Measurements from ENCODE around the gene ETFB.
A peak's percentile ranks its signal among the peaks of the same experiment; 100 is the strongest.

Gene ETFB

DNA sequence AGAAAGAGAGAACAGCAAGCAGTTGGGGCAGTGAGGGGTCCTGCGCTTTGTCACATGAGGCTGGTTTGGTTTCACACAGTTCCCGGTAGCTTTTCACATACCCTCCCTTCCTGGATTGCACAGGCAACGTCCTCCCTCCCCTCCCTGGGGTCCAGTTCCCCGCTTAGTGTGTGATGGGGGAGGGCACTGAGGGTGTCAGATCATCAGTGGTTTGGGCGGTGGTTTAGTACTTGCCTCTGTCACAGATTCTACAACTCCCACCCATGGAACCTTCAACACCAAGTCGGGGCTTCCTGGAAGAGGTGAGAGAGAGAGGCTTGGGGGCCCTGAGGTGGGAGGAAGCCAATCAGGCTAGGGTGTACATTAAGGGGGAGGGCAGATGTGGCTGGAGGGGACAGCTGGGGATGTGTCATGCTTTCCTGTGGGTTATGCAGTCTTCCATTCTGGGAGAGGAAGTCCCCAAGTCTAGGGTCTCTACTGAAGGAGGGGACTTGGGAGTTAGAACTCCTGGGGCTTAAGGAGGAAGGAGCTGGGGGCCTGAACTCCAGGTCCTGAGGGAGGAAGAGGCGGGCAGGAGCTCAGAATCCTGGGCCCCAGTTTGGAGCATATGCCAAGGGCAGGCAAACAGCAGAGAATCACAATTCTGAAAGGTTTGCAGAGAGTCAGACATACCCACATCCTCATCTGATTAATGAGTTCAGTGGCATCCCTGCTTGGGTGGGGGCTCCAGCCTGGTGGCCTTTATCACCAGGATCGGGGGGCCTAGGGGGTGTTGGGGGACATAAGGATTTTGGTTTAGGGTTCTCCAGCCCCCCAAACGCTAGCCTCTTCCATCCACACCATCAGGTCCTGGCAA is 6.7 kb upstream of the ETFB start, which contains the start of gene NKG7:
NKG7 (minus strand) TSS at position 6 of the 856 bp plus-strand sequence. CDS start 119 bp downstream, outside the sequence.
- DNase-seq (ENCODE audit: low read depth): peak; percentile 76

DNA sequence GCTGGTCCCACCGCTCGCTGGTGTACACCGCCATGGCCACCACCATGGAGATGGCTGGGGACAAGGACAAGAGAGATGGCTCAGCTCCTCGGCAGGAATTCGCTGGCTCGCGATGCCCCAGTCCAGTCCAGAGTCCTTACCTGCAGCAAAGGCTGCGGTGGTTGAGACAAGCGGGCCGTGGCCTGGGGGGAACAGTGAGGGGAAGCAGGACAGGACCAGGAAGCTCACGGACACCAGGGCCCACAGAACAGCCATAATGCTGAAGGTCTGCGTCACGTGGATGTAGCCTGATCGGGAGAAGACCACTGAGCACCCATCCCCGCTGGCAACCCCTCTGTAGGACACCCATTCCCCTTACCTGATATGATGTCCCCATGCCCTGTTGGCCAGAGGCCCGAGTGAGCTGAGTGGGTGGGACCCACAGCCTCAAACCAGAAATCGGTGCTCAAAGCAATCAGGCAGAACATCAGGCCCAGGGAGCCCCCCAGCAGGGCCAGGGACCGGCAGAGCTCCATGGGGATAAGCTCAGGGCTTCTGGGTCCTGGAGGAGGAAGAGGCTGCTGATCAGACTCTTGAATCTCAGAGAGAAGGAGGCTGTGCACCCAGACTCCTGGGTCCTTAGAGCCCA is 5.9 kb upstream of the ETFB start:
- DNase-seq (ENCODE audit: low read depth): no peak

DNA sequence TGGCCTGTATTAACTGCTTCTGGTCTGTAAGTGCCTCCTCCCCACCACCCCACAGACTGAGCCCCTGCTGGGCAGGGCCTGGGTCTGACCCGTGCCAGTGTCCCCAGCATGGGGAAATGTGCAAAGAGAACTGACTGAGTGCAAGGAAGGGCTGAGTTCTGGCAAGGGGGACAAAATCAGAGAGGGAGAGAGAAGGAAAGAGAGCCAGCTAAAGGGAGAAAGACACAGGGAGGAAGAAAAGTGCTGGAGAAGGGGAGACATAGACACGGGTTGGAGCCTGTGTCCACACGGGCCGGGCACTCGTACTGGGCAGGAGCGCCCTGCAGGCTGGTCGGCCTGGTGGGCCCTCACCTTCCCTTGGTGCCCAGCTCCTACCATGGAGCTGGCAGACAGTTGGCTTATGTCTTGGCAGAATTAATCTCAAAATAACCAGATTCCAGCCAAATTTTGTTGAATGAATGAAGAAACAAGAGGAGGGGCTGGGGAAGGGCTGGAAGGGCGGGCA is 5.0 kb upstream of the ETFB start:
- no peak for DNase-seq (ENCODE audit: low read depth)

DNA sequence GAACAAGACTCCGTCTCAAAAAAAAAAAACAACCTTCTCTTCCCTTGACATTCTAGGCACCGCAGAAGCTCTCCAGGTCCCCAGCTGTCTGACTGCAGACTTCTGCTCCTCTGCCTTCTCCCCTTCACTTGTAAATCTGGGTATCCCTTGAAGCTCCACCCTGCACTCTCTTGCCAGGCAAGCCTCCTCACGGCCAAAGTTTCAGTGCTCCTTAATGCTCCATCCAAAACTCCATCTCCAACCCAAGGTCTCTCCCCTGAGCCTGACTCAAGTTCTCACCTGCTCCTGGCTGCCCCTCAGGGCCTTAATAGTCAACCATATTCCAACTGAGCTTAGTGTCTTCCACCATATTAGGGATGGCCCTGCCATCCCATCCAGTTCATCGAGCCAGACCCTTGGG is 4.0 kb upstream of the ETFB start:
- DNase-seq (ENCODE audit: low read depth): no peak

DNA sequence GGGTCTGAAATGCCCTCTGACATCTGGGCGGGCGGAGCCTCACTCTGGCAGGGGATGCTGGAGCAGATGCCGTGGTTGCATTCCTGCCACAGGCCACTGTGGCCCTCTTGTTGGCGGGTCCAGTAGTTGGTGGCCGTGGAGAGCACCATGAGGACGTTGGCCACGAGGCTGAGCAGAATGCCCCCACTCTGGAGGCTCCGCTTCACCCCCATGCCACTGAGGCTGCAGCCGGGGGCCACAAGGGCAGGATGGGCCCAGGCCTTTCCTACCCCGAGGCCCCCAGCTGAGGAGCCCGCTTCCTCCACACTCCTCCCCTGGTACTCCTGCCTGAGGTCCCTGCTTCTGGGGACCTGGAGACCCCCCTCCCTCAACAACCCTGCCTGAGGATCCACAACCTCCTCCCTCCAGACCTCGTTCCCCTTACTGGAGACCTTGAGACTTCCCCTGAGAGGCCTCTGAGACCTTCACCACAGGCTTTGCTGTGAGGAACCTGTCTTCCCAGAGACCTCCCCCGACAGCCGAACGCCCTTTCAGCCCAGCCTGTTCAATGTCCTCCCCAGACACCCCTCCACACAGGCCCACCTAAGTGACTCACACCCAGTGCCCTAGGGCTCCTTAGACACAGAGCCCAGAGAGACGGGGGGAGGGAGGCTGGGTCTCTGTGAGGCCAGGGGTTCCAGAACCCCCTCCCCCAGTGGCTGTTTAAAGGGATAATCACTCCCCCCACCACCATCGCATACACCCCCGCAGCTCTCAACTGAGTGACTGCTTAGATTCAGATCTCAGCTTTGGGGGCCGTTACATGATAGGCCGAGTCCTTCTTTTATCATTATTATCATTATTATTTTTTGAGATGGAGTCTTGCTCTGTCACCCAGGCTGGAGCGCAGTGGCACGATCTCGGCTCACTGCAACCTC is 2.4 kb upstream of the ETFB start, which contains the start of gene CLDND2:
CLDND2 (minus strand) TSS at position 638 of the 917 bp plus-strand sequence; CDS start at position 212, 426 bp downstream.
- no peak for DNase-seq (ENCODE audit: low read depth)

DNA sequence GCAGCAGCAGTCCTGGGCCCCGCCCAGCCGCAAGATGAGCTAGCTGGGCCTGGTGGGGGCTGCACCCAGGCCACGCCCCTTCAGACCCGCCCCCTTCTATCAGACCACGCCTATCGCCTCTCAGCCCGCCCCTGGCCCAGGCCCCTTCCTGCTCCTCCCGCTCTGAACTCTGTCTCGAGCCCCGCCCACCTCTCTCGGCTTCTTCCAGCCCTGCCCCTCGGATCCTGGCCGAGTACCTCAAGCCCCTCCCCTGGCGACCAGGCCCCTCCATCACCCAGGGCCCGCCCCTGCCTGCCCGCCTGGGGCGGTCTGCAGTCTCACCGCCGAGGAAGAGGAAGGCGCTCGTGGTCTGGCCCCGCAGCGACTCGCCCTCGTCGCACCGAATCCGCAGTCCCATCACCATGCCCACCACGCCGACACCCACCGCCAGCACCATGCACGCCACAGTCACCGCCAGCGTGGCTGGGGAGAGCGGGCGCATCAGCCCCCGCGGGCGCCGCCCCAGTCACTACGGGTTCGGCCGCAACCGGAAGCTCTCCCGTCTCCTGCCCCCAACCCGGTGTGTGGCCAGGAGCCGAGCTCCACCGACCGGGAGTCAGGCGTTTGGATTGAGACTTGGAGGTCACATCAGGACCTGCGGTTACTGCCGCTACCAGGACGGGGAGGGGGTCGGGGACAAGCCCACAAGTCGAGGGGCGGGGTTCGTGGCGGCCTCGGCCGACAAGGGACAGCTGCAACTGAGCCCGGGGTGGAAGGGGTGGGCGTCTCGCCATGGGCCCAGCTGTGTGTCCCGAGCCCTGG is 1.6 kb upstream of the ETFB start:
- DNase-seq (ENCODE audit: low read depth): peak; percentile 95

DNA sequence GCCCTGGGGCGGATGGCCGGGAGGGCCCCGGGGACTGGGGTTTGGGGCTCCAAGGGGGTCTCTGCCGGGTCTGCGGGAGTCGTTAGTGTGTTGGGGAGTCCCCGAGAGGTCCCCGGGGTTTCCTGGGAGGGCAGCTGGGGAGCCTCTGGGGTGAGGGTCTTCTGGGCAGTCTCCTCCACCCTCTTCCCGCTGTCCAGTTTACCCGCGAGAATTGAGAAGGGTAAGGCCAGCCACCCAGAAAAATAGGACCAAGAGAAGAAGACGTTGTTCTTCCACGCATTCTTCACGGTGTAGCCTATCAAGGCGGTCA is 1.0 kb upstream of the ETFB start:
- no peak for DNase-seq (ENCODE audit: low read depth)

DNA sequence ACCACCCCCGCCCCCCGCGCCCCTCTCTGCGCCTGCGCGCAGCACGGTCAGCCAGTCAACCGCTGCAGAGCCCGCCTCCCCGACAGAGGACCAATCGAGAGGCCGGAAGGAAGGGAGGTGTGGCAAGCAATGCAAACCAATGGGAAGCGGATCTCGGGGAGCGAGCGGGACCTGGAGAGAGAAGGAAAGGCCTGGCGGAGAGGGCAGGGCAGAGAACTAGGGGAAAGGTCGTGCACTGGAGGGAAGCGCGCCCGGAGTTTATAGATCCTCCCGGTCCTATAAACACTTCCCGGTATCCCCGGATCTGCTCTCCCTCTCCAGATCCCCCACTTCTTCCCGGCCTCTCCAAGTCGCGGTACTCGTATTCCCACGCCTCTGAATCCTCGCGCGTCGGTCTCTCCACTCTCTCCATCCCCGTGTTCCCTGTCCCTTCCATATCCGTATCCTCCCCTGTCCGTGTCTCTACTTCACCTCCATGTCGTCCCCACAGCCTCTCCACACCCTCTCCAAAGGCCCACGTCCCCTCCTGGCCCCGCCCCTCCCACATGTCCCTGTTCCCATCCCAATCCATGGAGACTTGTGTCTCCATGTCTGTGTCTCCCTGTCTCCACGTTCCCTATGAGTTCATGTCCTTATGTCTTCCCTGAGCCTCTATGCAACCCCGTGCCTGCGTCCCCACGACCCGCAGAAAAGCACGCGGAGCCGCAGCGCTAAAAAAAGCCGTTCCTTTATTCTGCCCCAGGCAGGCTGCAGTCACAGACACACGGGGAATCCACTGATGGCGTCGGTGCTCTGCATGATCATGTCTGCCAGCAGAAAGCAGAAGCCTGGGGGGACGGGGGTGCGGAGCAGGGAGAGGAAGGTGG is 434 bp upstream of the ETFB start:
- DNase-seq (ENCODE audit: low read depth): peak; percentile 88

DNA sequence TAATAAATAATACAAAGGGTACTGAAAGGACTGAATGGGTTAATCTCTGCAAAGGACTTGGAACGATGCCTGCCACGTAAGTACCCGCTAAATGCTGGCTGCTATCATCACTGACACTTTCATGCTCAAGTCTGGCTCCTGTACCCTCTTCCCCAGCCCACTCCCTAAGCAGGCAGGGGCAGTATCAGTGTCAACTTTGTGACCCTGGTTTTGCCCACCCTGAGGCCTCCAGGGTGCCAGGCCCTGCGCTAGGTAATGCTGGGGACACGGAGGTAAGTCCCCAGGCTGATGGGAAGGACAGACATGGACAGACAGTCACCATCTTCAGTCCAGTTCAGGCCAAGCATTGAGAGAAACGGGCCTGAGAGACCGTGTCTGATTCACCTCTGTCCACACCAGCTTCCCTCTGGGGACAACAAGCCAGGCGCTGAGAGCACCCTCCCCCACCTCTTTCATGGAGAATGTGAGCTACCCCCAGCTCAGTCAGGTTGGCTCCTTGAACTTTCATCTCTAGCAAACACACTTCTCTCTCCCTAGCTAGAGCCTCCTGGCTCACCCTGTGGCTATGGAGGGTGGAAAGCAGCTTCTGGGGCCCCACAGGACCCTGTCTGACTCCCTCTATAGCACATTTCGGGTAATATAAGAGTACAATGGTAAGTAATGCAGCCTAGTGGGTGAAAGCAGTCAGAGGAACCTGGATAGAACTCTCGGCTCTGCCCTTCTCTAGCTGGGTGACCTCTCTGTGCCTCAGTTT is 800 bp downstream of the ETFB start:
- DNase-seq (ENCODE audit: low read depth): no peak

DNA sequence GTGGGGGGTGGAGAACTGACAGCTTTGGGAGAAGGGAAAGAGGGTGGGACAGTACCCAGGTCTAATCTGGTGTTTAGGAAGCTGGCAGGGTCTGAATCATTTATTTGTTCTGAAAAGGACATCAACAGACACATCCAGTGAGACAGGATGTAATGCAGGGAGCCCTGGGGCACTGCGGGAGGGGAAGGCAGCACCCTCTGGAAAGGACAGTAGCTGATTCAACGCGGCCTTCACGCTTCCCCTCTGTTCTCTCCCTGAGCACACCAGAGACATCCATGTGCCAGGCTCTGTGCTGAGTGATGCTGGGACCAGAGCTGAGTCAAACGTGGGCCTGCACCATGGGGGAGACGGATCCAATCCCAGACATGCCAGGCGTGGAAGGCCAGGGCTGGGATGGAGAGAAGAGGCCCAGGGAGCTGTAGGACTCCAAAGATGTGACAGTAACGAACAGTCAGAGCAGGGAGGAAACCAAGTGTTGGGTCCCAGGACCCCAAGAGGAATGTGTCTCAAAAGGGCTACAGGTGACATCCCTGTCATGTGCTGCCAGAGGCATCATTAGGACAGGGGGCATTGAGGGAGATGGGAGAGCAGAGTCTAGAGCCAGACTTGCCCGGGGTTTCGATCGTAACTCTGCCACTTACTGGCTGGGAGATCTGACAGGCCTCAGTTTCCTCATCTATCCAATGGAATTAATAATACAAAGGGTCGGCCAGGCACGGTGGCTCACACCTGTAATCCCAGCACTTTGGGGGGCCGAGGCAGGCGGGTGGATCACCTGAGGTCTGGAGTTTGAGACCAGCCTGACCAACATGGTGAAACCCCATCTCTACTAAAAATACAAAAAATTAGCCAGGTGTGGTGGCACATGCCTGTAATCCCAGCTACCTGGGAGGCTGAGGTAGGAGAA is 1.7 kb downstream of the ETFB start:
- DNase-seq (ENCODE audit: low read depth): no peak

DNA sequence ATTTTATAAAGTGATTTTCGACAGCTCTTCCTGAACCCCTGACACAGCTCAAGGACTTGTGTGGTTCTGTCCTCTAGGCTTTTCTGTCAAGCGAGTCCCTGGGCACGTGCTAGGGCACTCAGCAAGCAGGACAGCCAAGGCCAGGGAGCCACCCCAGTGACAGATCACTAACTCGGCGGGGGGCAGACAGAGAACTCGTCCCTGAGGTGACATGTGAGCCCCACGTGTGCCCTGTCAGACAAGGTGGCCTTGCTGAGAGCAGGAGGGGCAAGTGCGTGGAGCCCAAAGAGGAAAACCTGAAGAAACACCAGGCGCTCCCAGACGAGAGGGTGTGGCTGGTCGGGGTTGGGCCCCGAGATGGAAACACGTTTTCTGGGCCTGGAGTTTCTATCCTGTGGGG is 4.9 kb downstream of the ETFB start:
- DNase-seq (ENCODE audit: low read depth): no peak

DNA sequence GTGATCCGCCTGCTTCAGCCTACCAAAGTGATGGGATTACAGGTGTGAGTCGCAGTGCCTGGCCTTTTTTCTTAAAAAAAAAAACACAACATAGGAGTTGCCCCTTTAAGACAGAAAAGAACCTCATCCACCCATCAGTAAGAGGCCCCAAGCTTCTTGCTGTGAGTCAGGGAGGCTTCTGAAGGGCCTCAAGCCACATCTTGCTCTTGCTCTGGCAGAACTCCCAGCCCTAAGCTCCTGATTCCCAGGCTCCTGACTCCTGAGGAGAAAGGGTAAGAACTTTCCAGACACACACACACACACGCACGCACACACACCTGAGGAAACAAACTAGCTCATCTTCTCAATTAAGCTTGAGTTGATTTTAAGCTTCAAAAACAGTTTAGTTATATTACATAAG is 6.9 kb downstream of the ETFB start:
- DNase-seq (ENCODE audit: low read depth): no peak

DNA sequence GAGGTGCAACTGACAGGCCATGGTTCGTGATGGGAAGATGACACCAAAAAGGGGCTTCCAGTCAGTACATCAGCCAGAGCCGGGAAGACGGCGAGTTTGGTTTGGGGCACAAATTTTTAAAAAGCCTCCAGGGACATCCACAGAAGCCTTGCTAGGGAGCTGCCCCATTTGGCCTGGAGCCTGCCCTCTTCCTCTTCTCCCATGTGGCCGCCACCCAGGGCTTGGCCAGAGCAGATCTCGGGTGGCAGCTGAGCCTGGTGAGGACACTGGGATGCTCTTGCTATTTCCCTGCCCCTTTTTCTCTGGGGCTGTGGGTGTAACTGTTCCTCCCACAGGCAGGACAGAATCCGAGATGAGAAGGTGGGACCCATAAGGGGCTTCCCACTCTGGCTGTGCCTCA is 8.2 kb downstream of the ETFB start:
- DNase-seq (ENCODE audit: low read depth): no peak

DNA sequence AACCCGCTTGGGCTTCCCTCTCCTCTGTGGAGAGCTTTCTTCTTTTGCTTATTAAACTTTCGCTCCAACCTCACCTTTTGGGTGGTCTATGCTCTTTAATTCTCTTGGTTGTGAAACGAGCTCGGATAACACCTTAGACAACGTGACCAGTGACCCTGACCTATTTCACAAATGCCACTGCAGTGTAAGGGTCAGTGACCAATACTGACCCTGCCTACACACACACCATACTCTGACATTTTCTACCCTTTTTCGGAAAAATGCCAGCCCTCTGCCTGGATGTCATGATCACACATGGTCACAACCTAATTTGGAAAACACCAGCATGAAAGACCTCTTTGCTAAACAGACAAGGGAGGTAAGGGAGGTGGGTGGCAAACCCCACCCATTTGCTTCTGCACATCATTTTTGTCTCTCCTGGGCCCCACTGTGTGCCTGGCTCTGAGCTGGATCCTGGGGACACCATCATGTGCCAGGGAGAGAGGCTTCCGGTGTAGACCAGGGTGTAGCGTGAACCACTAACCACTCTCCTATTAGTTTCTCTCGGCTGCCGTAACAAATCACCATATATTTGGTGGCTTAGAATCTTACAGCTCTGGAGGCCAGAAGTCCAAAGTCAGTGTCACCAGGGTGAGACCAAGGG is 9.9 kb downstream of the ETFB start:
- no peak for DNase-seq (ENCODE audit: low read depth)

DNA sequence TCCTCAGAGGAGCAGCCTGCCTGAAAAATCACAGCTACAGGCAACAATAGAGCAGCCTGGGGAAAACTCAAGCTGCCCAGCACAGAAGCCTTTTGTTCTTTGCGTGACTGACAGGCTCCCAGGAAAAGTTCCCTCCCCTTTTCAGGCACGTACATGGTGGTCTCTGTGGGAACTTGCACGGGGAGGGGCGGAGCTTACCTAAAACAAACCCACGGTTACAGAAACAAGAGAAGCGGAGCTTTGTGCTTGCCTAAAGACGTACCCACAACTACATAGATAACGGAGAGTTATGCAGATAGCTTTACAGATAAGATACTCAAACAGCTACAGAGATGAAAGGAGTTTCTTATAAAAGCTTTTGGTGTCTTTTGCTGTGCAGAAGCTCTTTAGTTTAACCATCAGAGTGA is 11.4 kb downstream of the ETFB start:
- DNase-seq (ENCODE audit: low read depth): no peak

DNA sequence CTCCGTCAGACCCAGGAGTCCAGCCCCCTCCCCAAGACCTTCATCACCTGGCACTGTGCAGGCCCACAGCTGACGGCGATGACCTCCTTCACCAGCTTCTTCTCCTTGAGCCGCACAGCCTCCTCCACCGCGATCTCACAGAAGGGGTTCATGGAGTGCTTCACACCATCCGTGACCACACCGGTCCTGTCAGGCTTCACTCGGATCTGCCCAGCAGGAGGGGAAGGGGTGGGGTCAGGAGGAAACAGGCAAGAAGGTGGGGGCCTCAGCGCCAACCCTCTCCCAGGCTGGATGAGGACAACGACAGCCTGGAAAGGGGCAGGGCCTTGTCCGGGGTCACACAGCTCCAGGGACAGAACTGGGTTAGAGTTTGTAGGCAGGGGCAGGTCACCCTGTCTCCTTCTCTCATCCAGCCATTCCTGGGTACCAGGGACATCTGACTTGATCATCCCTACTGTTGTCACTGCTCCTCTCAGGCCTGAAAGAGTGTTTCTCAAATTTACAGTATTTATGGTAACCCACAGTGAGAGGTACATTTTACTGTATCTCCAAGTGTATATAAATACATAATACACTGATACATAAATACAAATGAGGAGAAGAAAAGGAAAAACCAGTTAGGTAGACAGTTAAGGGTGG is 12.0 kb downstream of the ETFB start:
- no peak for DNase-seq (ENCODE audit: low read depth)

DNA sequence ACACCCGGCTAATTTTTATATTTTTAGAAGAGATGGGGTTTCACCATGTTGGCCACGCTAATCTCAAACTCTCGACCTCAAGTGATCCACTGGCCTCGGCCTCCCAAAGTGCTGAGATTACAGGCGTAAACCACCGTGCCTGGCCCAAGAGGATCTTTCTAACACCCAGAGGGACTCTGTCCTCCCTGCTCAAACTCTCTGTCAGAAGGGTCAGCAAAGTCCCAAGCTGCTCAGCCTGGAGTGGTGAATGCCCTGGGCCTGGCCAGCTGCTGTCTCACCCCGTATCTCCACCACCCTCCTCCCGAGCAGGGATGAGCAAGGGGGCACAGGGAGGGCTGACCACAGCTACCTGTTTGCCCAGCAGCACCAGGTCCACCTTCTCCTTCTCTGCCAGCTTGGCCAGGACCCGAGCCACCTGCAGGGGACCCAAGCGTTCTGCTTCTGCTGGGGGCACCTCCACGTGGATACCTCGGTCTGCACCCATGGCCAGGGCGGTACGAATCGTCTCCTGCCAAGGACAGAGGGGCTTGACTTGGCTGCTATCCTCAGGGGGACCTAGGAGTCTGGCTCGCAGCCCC is 13.3 kb downstream of the ETFB start:
- DNase-seq (ENCODE audit: low read depth): no peak

Measured in stimulated activated CD8-positive, alpha-beta memory T cell treated with anti-CD3 and anti-CD28 coated beads, Interleukin-12 subunit alpha, Interleukin-12 subunit beta, amount 100 ng/mL, for 4 hours (primary cell).